Gastroesophageal sphincter (tissue), 4 donors: ENCODE results near the gene TFB1M. TPM values are rescaled to one million over a fixed set of nuclear protein-coding genes. Genes with fewer than 3 reads are reported as not detected.
A peak's percentile ranks its signal among the peaks of the same experiment; 100 is the strongest.

ENCODE experiments used
- ATAC-seq: fragments of 150-250 bp; one replicate; pipeline ENCODE4 v1.9.1; 2016; ENCODE audit warnings: mild to moderate bottlenecking, moderate library complexity
- H3K27ac ChIP-seq, 4 donors: fragments of 200-600 bp; sonication (generic) in 3 of 4; 1 replicate in 3 of 4; 2 replicates in 1 of 4; pipeline ENCODE4 v1.5.1; 2016 to 2019
- H3K27me3 ChIP-seq: fragments of 200-600 bp; sonication (generic); one replicate; pipeline ENCODE4 v1.5.1; 2019
- H3K36me3 ChIP-seq, 2 donors: fragments of 200-600 bp; sonication (generic); one replicate each; pipeline ENCODE4 v1.5.1; 2019; ENCODE audit warnings: control low read depth in 1 of 2
- H3K4me1 ChIP-seq, 3 donors: fragments of 200-600 bp; sonication (generic); 1 replicate in 2 of 3; 2 replicates in 1 of 3; pipeline ENCODE4 v1.5.1; 2016 to 2019; ENCODE audit warnings: control low read depth in 2 of 3
- H3K4me3 ChIP-seq, 2 donors: fragments of 200-600 bp; sonication (generic); one replicate each; pipeline ENCODE4 v1.5.1; 2019; ENCODE audit warnings: mild to moderate bottlenecking in 1 of 2, moderate library complexity in 1 of 2
- H3K9me3 ChIP-seq, 3 donors: fragments of 200-600 bp; sonication (generic); one replicate each; pipeline ENCODE4 v1.5.1; 2017 to 2019; ENCODE audit warnings: control low read depth in 2 of 3
- CTCF ChIP-seq, 4 experiments: fragments of 200-600 bp in 2 of 4; fragments of 450-650 bp in 2 of 4; sonication (generic) in 1 of 4; IDR thresholded peaks; one replicate each; pipeline ENCODE4 v1.5.1; 2017 to 2019; ENCODE audit warnings: antibody characterized with exemption in 4 of 4, mild to moderate bottlenecking in 2 of 4, moderate library complexity in 2 of 4
- EP300 ChIP-seq: sonication (generic); formaldehyde crosslinking; IDR thresholded peaks from one replicate; pipeline ENCODE4 v1.6.1; 2017; ENCODE audit warnings: antibody characterized with exemption, mild to moderate bottlenecking
- POLR2A ChIP-seq, 2 donors: fragments of 450-650 bp; IDR thresholded peaks; one replicate each; pipeline ENCODE4 v1.6.1; 2017; ENCODE audit warnings: antibody characterized with exemption in 2 of 2, mild to moderate bottlenecking in 2 of 2, moderate library complexity in 1 of 2
- POLR2AphosphoS5 ChIP-seq: sonication (generic); formaldehyde crosslinking; IDR thresholded peaks from one replicate; pipeline ENCODE4 v1.6.1; 2017; ENCODE audit warnings: antibody characterized with exemption
- WGBS, 2 donors: methylation state at CpG; one replicate each; pipeline ENCODE4 v1.1.5; 2018; ENCODE audit warnings: low coverage in 1 of 2; 5-methylcytosine and 5-hydroxymethylcytosine counted together
- total RNA-seq, 4 donors: library from RNA; depleted of rRNA; stranded (reverse); fragments of >200 nt; gene quantifications; one replicate each; pipeline ENCODE4 v1.1.0, GENCODE V29; 2016

TFB1M gene
- total RNA-seq, 4 donors from 2014 or later: 6.7 to 16.4 (median 12.5) TPM

GRCh38 chr6:155259204-155259603, 55.1 kb downstream of the TFB1M start:
- TF ChIP-seq EP300 (no peak), CTCF (IDR thresholded peaks at IDR 0.05) (no peak), POLR2AphosphoS5 (no peak), POLR2A (IDR thresholded peaks at IDR 0.05) (no peak)
- 82 to 87% methylated on average over 3 of the region's 3 CpGs for WGBS, 2 donors

GRCh38 chr6:155257796-155258195, 56.5 kb downstream of the TFB1M start:
- Histone ChIP-seq H3K4me1 (peaks cover 0 to 13% (median 0%) of the 10 kb centered on the region in 3 donors), H3K4me3 (no peak overlapping the region), H3K27me3 (no peaks in the 10 kb centered on the region), H3K36me3 (peaks cover 0 to 76% of the 10 kb centered on the region in 2 donors), H3K9me3 (no peaks in the 10 kb centered on the region), H3K27ac (no peak overlapping the region)
- no peak for ATAC-seq
- WGBS, 2 donors: 83 to 87% methylated on average over 9 of the region's 9 CpGs
- no peak for TF ChIP-seq CTCF (IDR thresholded peaks at IDR 0.05)
- no peak for TF ChIP-seq POLR2AphosphoS5
- no peak for TF ChIP-seq EP300
- no peak for TF ChIP-seq POLR2A (IDR thresholded peaks at IDR 0.05)

More at GRCh38 chr6:155259204-155259603, 55.1 kb downstream of the TFB1M start:
- ATAC-seq: no peak
- no peaks in the 10 kb centered on the region for H3K27me3 ChIP-seq
- H3K27ac ChIP-seq: no peak overlapping the region
- no peaks in the 10 kb centered on the region for H3K9me3 ChIP-seq
- H3K4me1 ChIP-seq: peaks cover 0 to under 1% (median 0%) of the 10 kb centered on the region in 3 donors
- peaks cover 0 to 63% of the 10 kb centered on the region in 2 donors for H3K36me3 ChIP-seq
- no peak overlapping the region for H3K4me3 ChIP-seq

- no peaks in the 10 kb centered on the region for H3K9me3 ChIP-seq
- no peak for TF ChIP-seq POLR2A (IDR thresholded peaks at IDR 0.05)
- TF ChIP-seq CTCF (IDR thresholded peaks at IDR 0.05): no peak
- no peak for TF ChIP-seq POLR2AphosphoS5
- TF ChIP-seq EP300: no peak
- 73 to 100% methylated on average over 1 to 8 of the region's 13 CpGs for WGBS, 2 donors
- H3K4me3 ChIP-seq: no peak overlapping the region
- H3K27me3 ChIP-seq: no peaks in the 10 kb centered on the region
- H3K36me3 ChIP-seq: peaks cover 0 to 80% of the 10 kb centered on the region in 2 donors
- no peak for ATAC-seq
- no peak overlapping the region for H3K27ac ChIP-seq
- peaks cover 0 to 17% (median 0%) of the 10 kb centered on the region in 3 donors for H3K4me1 ChIP-seq
Measured at GRCh38 chr6:155256122-155256795, 58.0 kb downstream of the TFB1M start.

GRCh38 chr6:155254139-155254538, 60.1 kb downstream of the TFB1M start:
- TF ChIP-seq EP300: no peak
- TF ChIP-seq CTCF (IDR thresholded peaks at IDR 0.05): no peak
- no peak for TF ChIP-seq POLR2AphosphoS5
- TF ChIP-seq POLR2A (IDR thresholded peaks at IDR 0.05): no peak
- peak overlapping the region in 1 of 4 donors; percentile 35 for H3K27ac ChIP-seq
- peaks cover 0 to 73% of the 10 kb centered on the region in 2 donors for H3K36me3 ChIP-seq
- H3K27me3 ChIP-seq: no peaks in the 10 kb centered on the region
- H3K4me3 ChIP-seq: no peak overlapping the region
- WGBS, 2 donors: 91 to 93% methylated on average over 8 to 9 of the region's 10 CpGs
- no peaks in the 10 kb centered on the region for H3K9me3 ChIP-seq
- peaks cover 0 to 17% (median 0%) of the 10 kb centered on the region in 3 donors for H3K4me1 ChIP-seq
- ATAC-seq: no peak

GRCh38 chr6:155253337-155253736, 60.9 kb downstream of the TFB1M start:
- 50% methylated on average over 1 of the region's 1 CpG for WGBS, 2 donors
- Histone ChIP-seq H3K36me3 (peaks cover 0 to 65% of the 10 kb centered on the region in 2 donors), H3K4me1 (peaks cover 0 to 19% (median 0%) of the 10 kb centered on the region in 3 donors), H3K27ac (peak overlapping the region in 3 of 4 donors; percentile 35 to 50 (median 35)), H3K9me3 (no peaks in the 10 kb centered on the region), H3K27me3 (no peaks in the 10 kb centered on the region), H3K4me3 (no peak overlapping the region)
- ATAC-seq: no peak
- TF ChIP-seq POLR2AphosphoS5: no peak
- no peak for TF ChIP-seq POLR2A (IDR thresholded peaks at IDR 0.05)
- TF ChIP-seq EP300: no peak
- no peak for TF ChIP-seq CTCF (IDR thresholded peaks at IDR 0.05)
